GM12873 (cell line): ENCODE results near the gene PRELP.

Source experiments
- CTCF ChIP-seq: IDR thresholded peaks from 2 replicates; pipeline ENCODE4 v1.5.1; 2012; ENCODE audit warnings: low read depth, mild to moderate bottlenecking, moderate library complexity, low read length, control low read depth; ENCODE audit not compliant: insufficient read depth; ENCODE audit errors: missing control alignments

The PRELP gene

GRCh38 chr1:203479646-203480045, 4.0 kb downstream of the PRELP start:
- TF ChIP-seq CTCF = no peak

- TF ChIP-seq CTCF = no peak
Measured at GRCh38 chr1:203480084-203480483, 4.5 kb downstream of the PRELP start.

GRCh38 chr1:203480525-203481084, 5.0 kb downstream of the PRELP start:
- no peak for TF ChIP-seq CTCF

GRCh38 chr1:203481196-203481595, 5.6 kb downstream of the PRELP start:
- no peak for TF ChIP-seq CTCF

GRCh38 chr1:203486618-203487370, 11.2 kb downstream of the PRELP start:
- TF ChIP-seq CTCF = no peak

- TF ChIP-seq CTCF = no peak
Measured at GRCh38 chr1:203488539-203488938, 12.9 kb downstream of the PRELP start.

GRCh38 chr1:203490607-203491006, 15.0 kb downstream of the PRELP start:
- no peak for TF ChIP-seq CTCF
